Type B pancreatic cell (in vitro differentiated cells): ENCODE results near the gene MRPL42. TPM values are rescaled to one million over a fixed set of nuclear protein-coding genes. Genes with fewer than 3 reads are reported as not detected.

Experiments used
- DNase-seq: peaks from one replicate; pipeline ENCODE4 v3.0.0; 2021; ENCODE audit warnings: mixed read lengths; ENCODE audit not compliant: unreplicated experiment; ENCODE audit errors: extremely low spot score
- H3K27ac Mint-ChIP-seq: 2 replicates; pipeline ENCODE4 v1.8.0; 2021; ENCODE audit warnings: mild to moderate bottlenecking, mixed read lengths
- H3K27me3 Mint-ChIP-seq: 2 replicates; pipeline ENCODE4 v1.8.0; 2021; ENCODE audit warnings: mixed read lengths
- H3K36me3 Mint-ChIP-seq: 2 replicates; pipeline ENCODE4 v1.8.0; 2021; ENCODE audit warnings: mixed read lengths
- H3K4me1 Mint-ChIP-seq: one replicate; pipeline ENCODE4 v1.8.0; 2021; ENCODE audit warnings: mixed read lengths; ENCODE audit not compliant: unreplicated experiment
- H3K4me3 Mint-ChIP-seq: 2 replicates; pipeline ENCODE4 v1.8.0; 2021; ENCODE audit warnings: mild to moderate bottlenecking, mixed read lengths
- H3K9me3 Mint-ChIP-seq: 2 replicates; pipeline ENCODE4 v1.8.0; 2021; ENCODE audit warnings: mixed read lengths
- CTCF ChIP-seq: fragments of 200-600 bp; sonication (generic); conservative IDR thresholded peaks from 2 replicates; pipeline ENCODE4 v1.5.0; 2021; ENCODE audit warnings: antibody characterized with exemption, mild to moderate bottlenecking
- total RNA-seq: library from RNA; stranded (reverse); gene quantifications from 2 replicates; pipeline ENCODE4 v1.2.1, GENCODE V29; 2021; ENCODE audit warnings: low replicate concordance

MRPL42 gene
- total RNA-seq, 1 donor from 2014 or later, result 84.7 TPM

- no peak for DNase-seq
- peaks cover 6% of the 10 kb centered on the region for H3K9me3 Mint-ChIP-seq
- no peak overlapping the region for H3K4me3 Mint-ChIP-seq
- peaks cover 19% of the 10 kb centered on the region for H3K27me3 Mint-ChIP-seq
- H3K36me3 Mint-ChIP-seq, result peaks cover 16% of the 10 kb centered on the region
- H3K4me1 Mint-ChIP-seq, result no peaks in the 10 kb centered on the region
- TF ChIP-seq CTCF, result peak; percentile 29
- H3K27ac Mint-ChIP-seq, result no peak overlapping the region
Observed at GRCh38 chr12:93563807-93564538, 96.7 kb downstream of the MRPL42 start.

GRCh38 chr12:93565760-93566159 is 98.4 kb downstream of the MRPL42 start:
- Mint-ChIP-seq H3K27ac (no peak overlapping the region), H3K4me3 (no peak overlapping the region), H3K9me3 (no peaks in the 10 kb centered on the region), H3K4me1 (peaks cover 6% of the 10 kb centered on the region), H3K36me3 (peaks cover 6% of the 10 kb centered on the region), H3K27me3 (peaks cover 19% of the 10 kb centered on the region)
- no peak for TF ChIP-seq CTCF
- no peak for DNase-seq

Other genes starting within 250 kb of the MRPL42 start
- gene NUDT4, start 89.6 kb upstream of the MRPL42 start, total RNA-seq, result 89.8 and 172 TPM in 2 replicates
- 95.1 and 102 TPM in 2 replicates for gene UBE2N, start 25.6 kb upstream of the MRPL42 start, total RNA-seq
- gene SOCS2, start 105.2 kb downstream of the MRPL42 start, total RNA-seq, result 4.4 and 16.4 TPM in 2 replicates
- 6.4 and 8.1 TPM in 2 replicates for gene CRADD, start 209.9 kb downstream of the MRPL42 start, total RNA-seq